Mesothelial cell of epicardium (in vitro differentiated cells): Measurements from ENCODE around the gene MAP1LC3B2. TPM values are rescaled to one million over a fixed set of nuclear protein-coding genes. Genes with fewer than 3 reads are reported as not detected.

Source experiments
- DNase-seq, 2 experiments: peaks; one replicate each; pipeline ENCODE4 v3.0.0; 2021; ENCODE audit warnings: low spot score in 2 of 2; ENCODE audit not compliant: unreplicated experiment in 2 of 2
- H3K27ac Mint-ChIP-seq: 2 replicates; pipeline ENCODE4 v1.8.0; 2021; ENCODE audit warnings: mixed read lengths
- H3K27me3 Mint-ChIP-seq: 2 replicates; pipeline ENCODE4 v1.8.0; 2021; ENCODE audit warnings: low read depth, mixed read lengths
- H3K36me3 Mint-ChIP-seq: 2 replicates; pipeline ENCODE4 v1.8.0; 2021; ENCODE audit warnings: mixed read lengths
- H3K4me1 Mint-ChIP-seq: 2 replicates; pipeline ENCODE4 v1.8.0; 2021; ENCODE audit warnings: mixed read lengths
- H3K4me3 Mint-ChIP-seq: 2 replicates; pipeline ENCODE4 v1.8.0; 2021; ENCODE audit warnings: mild to moderate bottlenecking, moderate library complexity, mixed read lengths
- H3K9me3 Mint-ChIP-seq: 2 replicates; pipeline ENCODE4 v1.8.0; 2021; ENCODE audit warnings: mixed read lengths
- total RNA-seq: library from RNA; stranded (reverse); gene quantifications from 3 replicates; pipeline ENCODE4 v1.2.1, GENCODE V29; 2021
- TF ChIP-seq, protein P1 (sequence below): fragments of 200-600 bp; sonication (generic); IDR thresholded peaks from one replicate; pipeline ENCODE4 v1.5.0; 2021; ENCODE audit warnings: antibody characterized with exemption; ENCODE audit not compliant: unreplicated experiment

Gene MAP1LC3B2
- total RNA-seq, 1 donor from 2014 or later: 4.5 TPM

DNA sequence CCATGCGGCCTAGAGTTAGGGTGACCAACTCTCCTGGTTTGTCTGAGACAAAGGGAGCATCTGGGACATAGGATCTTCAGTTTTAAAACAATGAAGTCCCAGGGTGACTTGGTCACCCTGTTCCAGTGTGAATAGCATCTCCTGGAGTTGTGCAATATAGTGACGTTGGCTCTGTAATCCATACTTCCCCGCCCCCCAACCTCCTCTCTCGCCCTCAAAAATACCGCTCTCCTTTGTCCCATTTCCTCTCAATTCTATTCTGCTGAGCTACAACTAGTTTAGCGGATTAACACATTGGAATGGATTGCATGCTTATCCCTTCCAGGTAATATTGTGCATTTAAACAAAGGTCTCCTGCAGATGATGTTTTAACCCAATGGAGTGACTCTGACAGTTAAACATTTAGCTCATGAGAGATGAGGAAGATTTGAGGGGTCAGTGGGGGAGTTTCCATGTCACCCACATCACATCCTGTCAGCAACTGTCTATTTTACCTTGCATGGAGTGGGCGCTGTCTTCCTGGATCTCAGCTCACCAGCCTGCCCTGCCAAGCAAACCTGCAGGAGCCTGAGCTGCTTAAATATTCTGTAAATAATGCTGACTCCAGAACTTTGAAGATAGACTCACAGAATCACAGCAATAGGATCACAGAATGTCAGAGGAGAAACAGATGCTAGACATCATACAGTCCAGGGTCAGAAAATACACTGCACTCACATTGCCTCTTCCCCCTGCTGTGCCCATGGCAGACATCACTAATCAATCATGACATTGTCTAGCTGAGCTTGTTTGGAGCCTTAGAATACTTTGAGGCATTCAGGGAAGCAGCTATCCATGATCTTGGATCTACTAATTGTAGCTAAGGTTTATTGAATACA, 43.0 kb downstream of the MAP1LC3B2 start:
- H3K4me3 Mint-ChIP-seq: no peak overlapping the region
- peaks cover 8% of the 10 kb centered on the region for H3K9me3 Mint-ChIP-seq
- no peak for DNase-seq
- peaks cover 2% of the 10 kb centered on the region for H3K36me3 Mint-ChIP-seq
- H3K4me1 Mint-ChIP-seq: peaks cover 62% of the 10 kb centered on the region
- H3K27ac Mint-ChIP-seq: no peak overlapping the region
- TF ChIP-seq, protein P1, sequence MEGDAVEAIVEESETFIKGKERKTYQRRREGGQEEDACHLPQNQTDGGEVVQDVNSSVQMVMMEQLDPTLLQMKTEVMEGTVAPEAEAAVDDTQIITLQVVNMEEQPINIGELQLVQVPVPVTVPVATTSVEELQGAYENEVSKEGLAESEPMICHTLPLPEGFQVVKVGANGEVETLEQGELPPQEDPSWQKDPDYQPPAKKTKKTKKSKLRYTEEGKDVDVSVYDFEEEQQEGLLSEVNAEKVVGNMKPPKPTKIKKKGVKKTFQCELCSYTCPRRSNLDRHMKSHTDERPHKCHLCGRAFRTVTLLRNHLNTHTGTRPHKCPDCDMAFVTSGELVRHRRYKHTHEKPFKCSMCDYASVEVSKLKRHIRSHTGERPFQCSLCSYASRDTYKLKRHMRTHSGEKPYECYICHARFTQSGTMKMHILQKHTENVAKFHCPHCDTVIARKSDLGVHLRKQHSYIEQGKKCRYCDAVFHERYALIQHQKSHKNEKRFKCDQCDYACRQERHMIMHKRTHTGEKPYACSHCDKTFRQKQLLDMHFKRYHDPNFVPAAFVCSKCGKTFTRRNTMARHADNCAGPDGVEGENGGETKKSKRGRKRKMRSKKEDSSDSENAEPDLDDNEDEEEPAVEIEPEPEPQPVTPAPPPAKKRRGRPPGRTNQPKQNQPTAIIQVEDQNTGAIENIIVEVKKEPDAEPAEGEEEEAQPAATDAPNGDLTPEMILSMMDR: no peak
- no peaks in the 10 kb centered on the region for H3K27me3 Mint-ChIP-seq

DNA sequence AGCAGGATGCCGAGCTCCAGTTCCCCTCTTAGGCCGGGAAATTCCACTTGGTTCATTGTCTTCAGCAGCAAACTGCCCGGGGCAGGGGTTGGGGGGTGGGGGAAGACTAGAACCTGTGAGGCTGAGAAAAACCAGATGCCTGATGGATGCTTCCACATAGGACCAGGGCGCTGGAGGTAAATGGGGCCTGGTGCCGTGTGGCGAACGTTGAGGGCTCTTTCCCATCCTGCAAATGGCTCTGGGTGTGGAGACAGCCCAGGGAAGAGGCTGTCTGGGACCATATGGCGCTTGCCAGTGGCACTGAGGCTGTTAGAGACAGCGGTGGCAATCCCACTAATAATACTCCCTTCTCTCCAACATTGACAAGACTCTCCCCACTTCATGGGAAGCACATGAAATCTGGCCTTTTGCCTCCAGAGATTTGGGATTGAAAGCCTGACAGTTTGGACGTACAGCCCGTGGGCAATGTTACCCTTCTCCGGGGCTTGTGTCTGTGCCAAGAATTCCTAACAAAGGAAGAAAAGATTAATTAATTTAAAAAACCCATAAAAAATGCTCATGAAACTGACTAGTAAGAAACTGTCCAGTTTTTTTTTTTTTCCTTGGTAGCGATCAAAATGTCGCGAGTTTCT, 44.5 kb downstream of the MAP1LC3B2 start:
- no peaks in the 10 kb centered on the region for H3K27me3 Mint-ChIP-seq
- peaks cover 53% of the 10 kb centered on the region for H3K4me1 Mint-ChIP-seq

DNA sequence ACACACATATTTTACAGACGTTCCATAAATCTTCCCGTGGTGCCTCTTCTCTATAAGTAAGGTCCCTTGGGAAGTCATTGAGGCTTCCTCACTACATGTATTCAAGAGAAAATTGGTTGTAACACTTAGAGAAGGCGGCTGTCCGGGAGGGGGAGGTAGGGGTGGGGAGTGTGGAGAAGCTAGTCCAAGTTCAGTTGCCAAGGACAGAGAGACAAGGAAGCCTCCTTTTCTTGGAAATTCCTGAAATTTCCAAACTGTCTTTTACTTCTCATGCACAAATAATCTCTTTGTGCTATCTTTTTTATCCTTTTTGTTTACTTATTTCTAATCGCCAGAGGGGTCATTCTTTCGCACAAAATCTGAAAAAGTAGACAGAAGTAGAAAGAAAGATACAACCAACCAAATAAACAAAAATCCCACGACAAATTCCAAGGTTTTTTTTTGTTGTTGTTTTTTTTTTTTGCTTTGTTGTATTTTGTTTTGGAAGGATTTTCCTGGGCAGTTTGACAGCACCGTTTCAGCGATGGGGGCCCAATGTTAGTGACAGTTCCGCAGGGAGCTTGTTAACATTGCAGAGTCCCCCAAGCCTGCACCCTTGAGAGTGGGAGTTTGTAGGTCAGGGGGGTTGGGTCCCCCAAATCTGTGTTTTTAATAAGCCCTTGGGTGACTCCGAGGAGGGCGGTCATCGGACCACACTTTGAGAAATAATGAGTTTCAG, 45.2 kb downstream of the MAP1LC3B2 start:
- Mint-ChIP-seq H3K9me3 (peaks cover 8% of the 10 kb centered on the region), H3K4me1 (peaks cover 46% of the 10 kb centered on the region), H3K27me3 (no peaks in the 10 kb centered on the region), H3K36me3 (peaks cover 5% of the 10 kb centered on the region), H3K4me3 (no peak overlapping the region), H3K27ac (peak overlapping the region; percentile 93)
- TF ChIP-seq, protein P1: no peak
- DNase-seq: no peak

More for the DNA sequence above, 44.5 kb downstream of the MAP1LC3B2 start:
- Mint-ChIP-seq H3K4me3 (no peak overlapping the region), H3K9me3 (peaks cover 8% of the 10 kb centered on the region), H3K27ac (peak overlapping the region; percentile 93), H3K36me3 (peaks cover 5% of the 10 kb centered on the region)
- DNase-seq: no peak
- TF ChIP-seq, protein P1: no peak

DNA sequence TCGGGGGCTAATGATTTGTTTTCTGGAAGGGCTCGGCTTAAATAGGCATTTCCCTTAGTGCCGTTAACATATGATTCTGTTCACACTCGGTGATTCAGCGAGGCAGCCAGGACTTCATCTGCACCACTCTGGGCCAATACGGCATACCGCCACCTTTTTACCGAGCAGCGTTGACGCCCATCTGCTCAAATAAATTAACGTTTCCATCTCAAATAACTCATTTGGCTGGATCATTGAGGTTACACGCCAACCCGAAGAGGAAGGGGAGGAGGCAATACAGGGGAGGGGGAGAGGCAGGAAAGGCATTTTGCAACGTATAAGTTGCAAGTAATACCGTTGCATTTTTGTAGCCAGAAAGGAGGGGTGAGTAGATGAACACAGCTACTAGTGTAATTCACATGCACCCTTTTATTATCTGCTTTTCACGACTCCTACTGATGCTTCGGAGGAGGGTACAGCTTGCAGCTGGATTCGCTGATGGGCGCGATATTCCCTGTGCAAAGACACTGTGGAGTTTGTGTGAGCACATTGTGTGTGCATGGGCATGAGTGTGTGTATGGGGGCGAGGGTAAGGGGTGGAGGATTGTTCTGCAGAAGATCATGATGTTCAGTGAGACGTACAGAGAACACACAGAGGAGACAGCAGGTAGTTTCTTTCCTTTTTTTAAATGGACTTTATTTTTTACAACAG, 45.9 kb downstream of the MAP1LC3B2 start:
- peaks cover 8% of the 10 kb centered on the region for H3K9me3 Mint-ChIP-seq
- DNase-seq: no peak
- H3K4me1 Mint-ChIP-seq: peaks cover 42% of the 10 kb centered on the region
- peaks cover 5% of the 10 kb centered on the region for H3K36me3 Mint-ChIP-seq
- TF ChIP-seq, protein P1: no peak
- peak overlapping the region; percentile 61 for H3K27ac Mint-ChIP-seq
- no peaks in the 10 kb centered on the region for H3K27me3 Mint-ChIP-seq
- H3K4me3 Mint-ChIP-seq: no peak overlapping the region

DNA sequence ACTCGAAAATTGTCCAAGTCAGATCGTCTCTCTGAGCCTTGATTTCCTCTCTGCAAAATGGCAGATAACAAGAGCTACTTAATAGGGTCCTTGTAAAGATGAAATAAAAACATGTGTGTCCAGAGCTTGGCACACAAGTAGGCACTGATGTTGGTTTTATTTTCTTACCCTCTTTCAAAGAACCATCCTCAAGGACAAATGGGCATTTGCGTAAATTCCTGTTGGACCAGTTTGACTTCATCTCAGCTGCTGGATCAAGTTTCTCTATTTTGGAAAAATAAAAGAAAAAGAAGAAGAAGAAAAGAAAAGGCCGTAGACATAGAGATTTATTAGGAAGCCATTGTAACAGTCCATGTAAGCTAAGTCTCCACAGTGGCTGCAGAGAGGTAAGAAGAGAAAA, 47.2 kb downstream of the MAP1LC3B2 start:
- H3K9me3 Mint-ChIP-seq: peaks cover 8% of the 10 kb centered on the region

More for the DNA sequence above, 47.2 kb downstream of the MAP1LC3B2 start:
- no peak overlapping the region for H3K4me3 Mint-ChIP-seq
- TF ChIP-seq, protein P1: no peak
- peaks cover 44% of the 10 kb centered on the region for H3K4me1 Mint-ChIP-seq
- H3K36me3 Mint-ChIP-seq: peaks cover 5% of the 10 kb centered on the region
- H3K27me3 Mint-ChIP-seq: no peaks in the 10 kb centered on the region
- H3K27ac Mint-ChIP-seq: no peak overlapping the region
- no peak for DNase-seq
